LNCaP clone FGC (cell line): ENCODE measurements around the gene ARPC2.

Experiments used
- DNase-seq: peaks from one replicate; pipeline ENCODE4 v3.0.0-alpha.2; 2011; ENCODE audit warnings: low read depth
- H3K4me3 ChIP-seq: 2 replicates; pipeline ENCODE4 v1.5.1; 2011; ENCODE audit warnings: mild to moderate bottlenecking, low read depth, low read length, control low read depth
- TF ChIP-seq, protein P1 (sequence below): IDR thresholded peaks from 2 replicates; pipeline ENCODE4 v1.5.1; 2012; ENCODE audit warnings: mild to moderate bottlenecking; ENCODE audit not compliant: control insufficient read depth, insufficient read depth; ENCODE audit errors: extremely low read depth

ARPC2 gene

DNA sequence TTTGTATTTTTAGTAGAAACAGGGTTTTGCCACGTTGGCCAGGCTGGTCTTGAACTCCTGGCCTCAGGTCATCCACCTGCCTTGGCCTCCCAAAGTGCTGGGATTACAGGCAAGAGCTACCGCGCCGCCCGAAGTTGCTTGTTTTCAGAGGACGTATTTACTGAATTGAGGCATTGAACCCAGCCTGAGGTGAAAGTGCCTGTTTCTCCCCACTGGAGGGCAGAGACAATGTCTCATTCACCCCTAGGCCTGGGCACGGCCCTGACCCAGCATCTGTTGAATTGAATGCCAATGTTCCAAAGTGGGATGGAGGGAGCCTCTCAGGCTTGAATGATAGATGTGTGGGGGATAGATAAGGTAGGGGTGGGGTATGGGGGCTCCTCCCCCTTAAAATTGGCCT is 79.9 kb downstream of the ARPC2 start:
- no peak for DNase-seq
- TF ChIP-seq, protein P1, sequence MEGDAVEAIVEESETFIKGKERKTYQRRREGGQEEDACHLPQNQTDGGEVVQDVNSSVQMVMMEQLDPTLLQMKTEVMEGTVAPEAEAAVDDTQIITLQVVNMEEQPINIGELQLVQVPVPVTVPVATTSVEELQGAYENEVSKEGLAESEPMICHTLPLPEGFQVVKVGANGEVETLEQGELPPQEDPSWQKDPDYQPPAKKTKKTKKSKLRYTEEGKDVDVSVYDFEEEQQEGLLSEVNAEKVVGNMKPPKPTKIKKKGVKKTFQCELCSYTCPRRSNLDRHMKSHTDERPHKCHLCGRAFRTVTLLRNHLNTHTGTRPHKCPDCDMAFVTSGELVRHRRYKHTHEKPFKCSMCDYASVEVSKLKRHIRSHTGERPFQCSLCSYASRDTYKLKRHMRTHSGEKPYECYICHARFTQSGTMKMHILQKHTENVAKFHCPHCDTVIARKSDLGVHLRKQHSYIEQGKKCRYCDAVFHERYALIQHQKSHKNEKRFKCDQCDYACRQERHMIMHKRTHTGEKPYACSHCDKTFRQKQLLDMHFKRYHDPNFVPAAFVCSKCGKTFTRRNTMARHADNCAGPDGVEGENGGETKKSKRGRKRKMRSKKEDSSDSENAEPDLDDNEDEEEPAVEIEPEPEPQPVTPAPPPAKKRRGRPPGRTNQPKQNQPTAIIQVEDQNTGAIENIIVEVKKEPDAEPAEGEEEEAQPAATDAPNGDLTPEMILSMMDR = no peak
- H3K4me3 ChIP-seq = no peak overlapping the region

DNA sequence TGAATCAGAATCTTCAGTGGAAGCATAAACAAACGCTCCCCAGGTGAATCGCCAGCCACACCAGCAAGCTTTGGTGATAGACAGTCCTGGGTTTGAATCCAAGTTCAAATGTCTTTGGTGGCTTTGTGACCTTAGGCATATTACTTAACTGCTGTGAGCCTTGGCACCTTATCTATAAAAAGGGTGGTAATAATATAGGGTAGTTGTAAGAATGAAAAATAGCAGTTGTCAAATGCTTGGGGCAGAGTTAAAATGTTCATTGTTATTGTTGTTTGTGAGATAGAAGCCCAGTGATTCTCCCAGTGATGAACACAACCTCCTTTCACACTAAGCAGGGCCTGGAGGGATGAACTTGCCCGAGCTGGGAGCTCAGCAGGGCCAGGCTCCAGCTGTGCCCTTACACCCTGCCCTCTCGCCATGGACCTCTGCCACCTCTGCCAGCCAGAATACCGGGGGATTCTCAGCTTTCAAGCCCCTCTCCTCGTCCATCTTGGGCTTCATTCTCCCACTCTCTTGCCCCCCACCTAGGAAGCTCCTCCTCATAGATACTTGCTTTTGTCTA is 81.4 kb downstream of the ARPC2 start:
- H3K4me3 ChIP-seq = no peak overlapping the region
- no peak for DNase-seq
- TF ChIP-seq, protein P1 = no peak

DNA sequence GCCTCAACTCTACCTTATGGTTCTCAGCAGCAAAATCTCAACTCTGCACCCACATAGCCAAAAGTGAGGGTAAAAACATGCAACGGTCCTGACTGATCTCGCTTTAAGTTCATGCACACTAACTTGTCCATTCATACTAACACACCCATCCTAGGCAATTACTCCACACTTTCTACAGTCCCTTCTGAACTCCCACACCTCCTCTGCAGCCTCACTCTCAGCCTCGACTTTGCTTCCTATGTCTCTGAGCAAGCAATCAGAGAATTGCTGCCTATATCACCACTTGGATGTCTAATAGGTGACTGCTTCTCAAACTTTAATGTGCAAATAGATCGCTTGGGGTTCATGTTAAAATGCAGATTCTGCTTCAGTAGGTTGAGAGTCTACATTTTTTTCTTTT is 83.2 kb downstream of the ARPC2 start:
- H3K4me3 ChIP-seq = no peak overlapping the region
- no peak for DNase-seq
- TF ChIP-seq, protein P1 = no peak

DNA sequence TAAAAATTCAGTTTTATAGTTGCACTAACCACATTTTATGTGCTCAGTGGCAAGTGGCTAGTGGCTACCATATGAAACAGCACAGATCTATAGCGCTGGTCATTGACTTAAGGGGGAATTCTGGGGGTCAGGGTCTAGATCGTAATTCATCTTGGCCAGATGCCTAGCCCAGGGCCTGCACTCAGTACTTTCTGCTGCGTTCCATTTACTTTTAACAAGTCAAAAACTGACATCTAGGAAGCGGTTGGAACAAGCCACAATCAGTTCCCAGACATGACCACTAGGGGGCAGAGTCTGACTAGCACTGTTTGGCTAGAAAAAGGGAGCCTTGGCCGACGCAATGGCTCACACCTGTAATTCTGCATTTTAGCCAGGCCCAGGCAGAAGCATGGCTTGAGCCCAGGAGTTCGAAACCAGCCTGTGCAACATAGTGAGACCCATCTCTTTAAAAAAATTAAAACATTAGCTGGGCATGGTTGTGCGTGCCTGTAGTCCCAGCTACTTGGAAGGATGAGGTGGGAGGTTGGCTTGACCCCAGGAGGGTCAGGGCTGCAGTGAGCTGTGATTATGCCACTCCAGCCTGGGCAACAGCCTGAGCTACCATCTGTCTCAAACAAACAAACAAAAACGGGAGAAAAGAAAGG is 84.3 kb downstream of the ARPC2 start:
- H3K4me3 ChIP-seq = no peak overlapping the region
- no peak for DNase-seq
- TF ChIP-seq, protein P1 = peak; percentile 87
